ENCODE data around the gene PTPN21.

GRCh38 chr14:88470542-88471440 lies 84.0 kb downstream of the PTPN21 start:
- no peak for TF ChIP-seq ZNF121 (tag by site-specific recombination; IDR thresholded peaks at IDR 0.05)
- TF ChIP-seq PBX3 (CRISPR knock-in tag; IDR thresholded peaks at IDR 0.05), result no peak
- no peak for TF ChIP-seq CTCF (tag by site-specific recombination; IDR thresholded peaks at IDR 0.05)
- TF ChIP-seq ZNF350 (tag by site-specific recombination; IDR thresholded peaks at IDR 0.05), result no peak
- TF ChIP-seq ZNF24 (tag by site-specific recombination; IDR thresholded peaks at IDR 0.05), result no peak
